Stimulated activated naive CD8-positive, alpha-beta T cell treated with anti-CD3 and anti-CD28 coated beads, Interleukin-15, Interleukin-2, amounts not matched to agents 100 ng/mL and 50 ng/mL, for 24 hours (primary cell): ENCODE data around the gene SERHL2.
A peak's percentile ranks its signal among the peaks of the same experiment; 100 is the strongest.
"Not testable (repeated sequence)": the region's sequence is repeated elsewhere in the genome, so short reads cannot be mapped to it uniquely, and the experiment has no call there.

Source experiments
- H3K27ac Mint-ChIP-seq: one replicate; pipeline ENCODE4 v1.8.0; 2021; ENCODE audit warnings: mild to moderate bottlenecking, mixed read lengths
- H3K27me3 Mint-ChIP-seq: one replicate; pipeline ENCODE4 v1.8.0; 2021; ENCODE audit warnings: mixed read lengths
- H3K36me3 Mint-ChIP-seq: one replicate; pipeline ENCODE4 v1.8.0; 2021; ENCODE audit warnings: low read depth, mixed read lengths
- H3K4me1 Mint-ChIP-seq: one replicate; pipeline ENCODE4 v1.8.0; 2021; ENCODE audit warnings: low read depth, mixed read lengths
- H3K4me3 Mint-ChIP-seq: one replicate; pipeline ENCODE4 v1.8.0; 2021; ENCODE audit warnings: mild to moderate bottlenecking, mixed read lengths
- H3K9me3 Mint-ChIP-seq: one replicate; pipeline ENCODE4 v1.8.0; 2021; ENCODE audit warnings: mixed read lengths

The SERHL2 gene

DNA sequence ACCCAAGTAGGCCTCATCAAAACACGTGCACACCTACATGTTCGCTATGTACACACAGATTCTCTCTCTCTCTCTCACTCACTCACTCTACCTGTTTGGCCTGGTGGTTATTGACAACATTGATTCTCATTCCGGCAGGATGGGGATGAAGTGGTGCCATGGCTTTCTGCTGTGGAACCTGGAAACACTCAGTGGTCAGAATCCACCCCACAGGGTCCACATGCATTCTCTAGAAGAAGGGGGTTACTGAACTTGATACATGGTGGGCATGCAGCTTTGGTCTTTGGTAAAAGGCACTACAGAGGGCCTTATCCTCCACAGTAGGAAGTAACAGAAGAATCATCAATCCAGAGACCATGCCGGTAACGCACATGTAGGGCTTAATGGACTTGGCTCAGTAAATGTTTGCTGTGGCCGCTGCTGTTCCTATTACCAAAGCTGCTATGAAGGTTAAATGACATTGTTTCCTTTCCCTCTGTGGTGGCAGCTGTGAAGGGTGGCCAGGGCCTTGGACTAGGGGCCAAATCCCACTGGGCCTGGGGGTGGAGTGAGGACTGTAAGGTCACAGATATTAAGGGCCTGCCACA, 48.2 kb downstream of the SERHL2 start:
- peaks cover 35% of the 10 kb centered on the region for H3K4me1 Mint-ChIP-seq

DNA sequence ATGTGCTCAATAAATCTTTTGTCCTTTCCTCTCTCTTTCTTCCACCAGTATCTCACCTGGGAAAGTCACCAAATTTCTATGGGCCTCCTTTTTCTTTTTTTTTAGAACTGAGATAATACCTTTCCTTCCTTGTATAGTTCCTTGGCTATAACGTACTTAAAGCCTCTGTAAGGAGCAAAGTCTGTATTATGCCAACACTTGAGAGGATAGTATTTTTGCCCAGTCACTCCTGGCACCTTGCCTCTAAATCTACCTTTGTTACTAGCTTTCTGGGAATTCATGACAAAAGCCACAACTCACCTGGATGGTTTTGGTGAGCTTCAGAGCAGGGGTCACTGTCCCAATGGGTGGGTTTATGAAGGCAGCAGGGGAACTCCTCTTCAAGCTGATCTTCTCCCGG, 48.7 kb downstream of the SERHL2 start:
- peaks cover 56% of the 10 kb centered on the region for H3K36me3 Mint-ChIP-seq
- no peaks in the 10 kb centered on the region for H3K9me3 Mint-ChIP-seq
- no peaks in the 10 kb centered on the region for H3K27me3 Mint-ChIP-seq
- H3K4me3 Mint-ChIP-seq, result no peak overlapping the region
- peaks cover 39% of the 10 kb centered on the region for H3K4me1 Mint-ChIP-seq
- no peak overlapping the region for H3K27ac Mint-ChIP-seq

More for the DNA sequence above, 48.2 kb downstream of the SERHL2 start:
- no peak overlapping the region for H3K4me3 Mint-ChIP-seq
- H3K27me3 Mint-ChIP-seq, result no peaks in the 10 kb centered on the region
- H3K9me3 Mint-ChIP-seq, result no peaks in the 10 kb centered on the region
- H3K36me3 Mint-ChIP-seq, result peaks cover 56% of the 10 kb centered on the region
- H3K27ac Mint-ChIP-seq, result no peak overlapping the region

DNA sequence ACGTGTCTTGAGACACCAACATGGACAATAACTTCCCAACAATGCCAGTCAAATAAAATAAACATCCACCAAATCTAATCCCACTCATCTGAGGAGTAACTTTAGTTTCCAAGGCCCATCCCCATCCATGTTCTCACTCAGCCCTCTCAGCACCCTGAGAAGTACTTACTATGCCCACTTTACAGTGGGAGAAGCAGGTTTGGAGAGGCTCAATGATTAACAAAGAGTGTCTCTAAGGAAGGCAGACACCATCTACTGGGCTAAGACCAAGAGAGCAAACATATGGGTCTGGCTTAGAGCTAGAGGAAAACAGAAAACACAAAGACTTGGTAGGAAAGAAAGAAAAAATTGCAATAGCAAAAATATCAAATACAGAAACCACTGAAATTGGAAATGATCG, 49.7 kb downstream of the SERHL2 start:
- Mint-ChIP-seq H3K4me3 (no peak overlapping the region), H3K27ac (peak overlapping the region; percentile 42), H3K4me1 (peaks cover 41% of the 10 kb centered on the region), H3K27me3 (no peaks in the 10 kb centered on the region), H3K9me3 (no peaks in the 10 kb centered on the region), H3K36me3 (peaks cover 61% of the 10 kb centered on the region)

DNA sequence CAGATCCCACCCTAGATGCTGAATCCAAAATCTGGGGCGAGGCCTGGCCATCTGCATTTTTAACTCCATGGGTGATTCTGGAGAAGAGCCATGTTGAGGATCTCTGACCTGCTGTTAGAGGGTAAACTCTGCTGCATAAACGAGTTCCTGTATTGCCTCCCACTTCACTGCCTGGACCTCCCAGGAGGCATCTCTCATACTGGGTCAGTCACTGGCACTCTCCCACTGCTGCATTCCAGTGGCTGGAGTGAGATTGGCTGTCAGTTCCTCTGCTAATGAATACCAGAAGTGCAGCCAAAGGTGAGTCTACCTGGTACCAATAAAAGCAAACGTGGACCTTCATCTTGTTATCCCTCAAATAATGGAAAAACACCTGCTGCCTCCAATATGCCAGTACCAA, 50.6 kb downstream of the SERHL2 start:
- H3K27me3 Mint-ChIP-seq, result no peaks in the 10 kb centered on the region

DNA sequence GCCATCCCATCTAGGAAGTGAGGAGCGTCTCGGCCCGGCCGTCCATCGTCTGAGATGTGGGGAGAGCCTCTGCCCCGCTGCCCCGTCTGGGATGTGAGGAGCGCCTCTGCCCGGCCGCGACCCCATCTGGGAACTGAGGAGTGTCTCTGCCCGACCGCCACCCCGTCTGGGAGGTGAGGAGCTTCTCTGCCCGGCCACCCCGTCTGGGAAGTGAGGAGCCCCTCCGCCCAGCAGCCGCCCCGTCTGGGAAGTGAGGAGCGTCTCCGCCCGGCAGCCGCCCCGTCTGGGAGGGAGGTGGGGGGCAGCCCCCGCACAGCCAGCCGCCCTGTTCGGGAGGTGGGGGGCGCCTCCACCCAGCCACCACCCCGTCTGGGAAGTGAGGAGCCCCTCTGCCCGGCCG, 53.9 kb downstream of the SERHL2 start:
- not testable (repeated sequence) for H3K4me3 Mint-ChIP-seq, H3K27ac Mint-ChIP-seq, H3K27me3 Mint-ChIP-seq, H3K9me3 Mint-ChIP-seq
- Mint-ChIP-seq H3K36me3 (peaks cover 59% of the 10 kb centered on the region), H3K4me1 (peaks cover 77% of the 10 kb centered on the region)

More for the DNA sequence above, 50.6 kb downstream of the SERHL2 start:
- H3K36me3 Mint-ChIP-seq, result peaks cover 57% of the 10 kb centered on the region
- H3K4me1 Mint-ChIP-seq, result peaks cover 51% of the 10 kb centered on the region
- no peak overlapping the region for H3K27ac Mint-ChIP-seq
- no peaks in the 10 kb centered on the region for H3K9me3 Mint-ChIP-seq
- H3K4me3 Mint-ChIP-seq, result no peak overlapping the region

DNA sequence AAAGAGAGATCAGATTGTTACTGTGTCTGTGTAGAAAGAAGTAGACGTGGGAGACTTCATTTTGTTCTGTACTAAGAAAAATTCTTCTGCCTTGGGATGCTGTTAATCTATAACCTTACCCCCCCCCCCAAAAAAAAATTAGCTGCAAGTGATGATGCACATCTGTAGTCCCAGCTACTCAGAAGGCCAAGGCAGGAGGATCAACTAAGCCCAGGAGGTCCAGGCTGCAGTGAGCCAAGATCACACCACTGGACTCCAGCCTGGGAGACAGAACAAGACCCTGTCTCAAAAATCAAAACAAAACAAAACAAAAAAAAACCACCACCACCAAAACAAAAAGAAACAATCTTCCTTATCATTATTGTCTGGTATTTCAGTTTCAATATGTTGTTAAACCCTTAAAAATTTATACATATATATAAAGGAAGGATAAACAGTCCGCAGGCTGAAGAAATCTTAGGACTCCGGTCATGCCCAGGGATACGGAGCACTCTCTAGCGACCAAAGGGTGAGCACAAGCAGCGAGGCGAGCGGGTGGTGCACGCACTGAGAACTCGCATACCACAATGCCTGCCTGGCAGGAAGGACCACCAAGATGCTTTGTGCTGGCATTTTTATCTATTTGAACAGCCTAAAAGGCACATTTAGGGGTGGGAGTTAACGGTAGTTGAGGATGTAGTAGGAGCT, 54.5 kb downstream of the SERHL2 start:
- no peaks in the 10 kb centered on the region for H3K9me3 Mint-ChIP-seq
- peak overlapping the region; percentile 24 for H3K27ac Mint-ChIP-seq
- H3K27me3 Mint-ChIP-seq, result no peaks in the 10 kb centered on the region
- peaks cover 83% of the 10 kb centered on the region for H3K4me1 Mint-ChIP-seq
- peaks cover 59% of the 10 kb centered on the region for H3K36me3 Mint-ChIP-seq
- no peak overlapping the region for H3K4me3 Mint-ChIP-seq

DNA sequence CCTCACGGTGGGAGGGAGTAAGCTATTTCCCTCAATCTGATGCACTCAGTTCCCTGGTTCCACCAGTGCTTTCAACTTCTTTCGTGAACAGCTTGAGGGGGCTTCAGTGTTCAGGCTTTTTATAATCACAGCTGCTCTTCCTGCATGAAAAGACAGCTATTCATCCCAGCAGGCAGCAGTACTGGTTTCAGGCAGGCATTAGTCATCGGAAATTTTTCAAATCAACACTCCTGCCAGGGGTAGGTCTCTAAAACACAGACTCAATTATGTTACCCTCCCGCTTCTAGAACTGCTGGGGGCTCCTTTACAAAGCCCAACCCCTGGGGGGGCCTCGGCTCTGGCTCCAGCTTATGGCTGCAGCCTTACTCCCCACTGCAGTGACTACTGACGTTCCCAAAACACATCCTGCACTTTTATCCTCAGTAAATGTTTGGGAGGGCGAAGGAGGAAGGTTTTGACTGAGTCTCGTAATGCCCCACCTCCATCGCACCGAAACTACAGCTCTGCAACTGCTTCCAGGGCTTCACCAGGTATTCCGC, 55.1 kb downstream of the SERHL2 start:
- no peaks in the 10 kb centered on the region for H3K9me3 Mint-ChIP-seq
- H3K4me1 Mint-ChIP-seq, result peaks cover 85% of the 10 kb centered on the region
- H3K4me3 Mint-ChIP-seq, result no peak overlapping the region
- peak overlapping the region; percentile 24 for H3K27ac Mint-ChIP-seq
- H3K27me3 Mint-ChIP-seq, result no peaks in the 10 kb centered on the region
- H3K36me3 Mint-ChIP-seq, result peaks cover 59% of the 10 kb centered on the region

DNA sequence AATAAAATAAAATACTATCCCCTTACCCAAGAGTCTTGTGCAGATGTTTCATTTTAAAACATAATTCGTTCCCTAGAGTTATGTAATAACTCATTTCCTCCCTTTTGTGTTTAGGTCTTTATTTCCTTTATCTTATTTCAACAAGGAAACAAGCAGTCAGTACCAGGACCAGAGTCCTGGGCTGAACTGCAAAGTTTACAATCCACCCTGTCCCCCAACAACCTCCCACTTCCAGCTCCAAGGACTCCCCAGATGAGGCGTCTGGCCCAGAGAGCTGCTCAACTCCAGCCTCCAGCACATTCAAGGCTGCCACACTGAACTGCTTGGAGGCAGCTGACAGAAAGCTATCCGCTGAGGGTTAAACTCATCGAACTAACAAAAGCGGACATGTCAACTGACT, 56.4 kb downstream of the SERHL2 start:
- H3K4me1 Mint-ChIP-seq, result peaks cover 82% of the 10 kb centered on the region
- no peaks in the 10 kb centered on the region for H3K9me3 Mint-ChIP-seq
- peak overlapping the region; percentile 65 for H3K27ac Mint-ChIP-seq
- peaks cover 55% of the 10 kb centered on the region for H3K36me3 Mint-ChIP-seq
- peaks cover under 1% of the 10 kb centered on the region for H3K27me3 Mint-ChIP-seq
- H3K4me3 Mint-ChIP-seq, result no peak overlapping the region

DNA sequence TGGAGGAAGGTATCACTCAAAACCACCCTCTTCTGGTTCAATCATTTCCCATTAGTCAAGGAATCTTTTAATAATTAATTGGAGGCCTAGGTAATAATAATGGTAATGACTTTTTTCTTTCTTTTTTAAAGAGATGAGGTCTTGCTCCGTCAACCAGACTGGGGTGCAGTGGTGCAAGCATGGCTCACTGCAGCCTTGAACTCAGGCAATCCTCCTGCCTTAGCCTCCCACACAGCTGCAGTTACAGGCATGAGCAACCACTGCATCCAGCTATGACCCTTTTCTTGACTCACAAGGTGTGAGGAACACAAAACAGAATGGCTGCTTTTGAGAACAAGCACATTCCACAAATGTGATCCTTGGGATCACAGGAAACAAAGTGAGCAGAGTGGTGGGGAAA, 57.3 kb downstream of the SERHL2 start:
- Mint-ChIP-seq H3K9me3 (no peaks in the 10 kb centered on the region), H3K4me1 (peaks cover 82% of the 10 kb centered on the region), H3K36me3 (peaks cover 48% of the 10 kb centered on the region), H3K4me3 (peak overlapping the region; percentile 30), H3K27ac (peak overlapping the region; percentile 79), H3K27me3 (peaks cover 3% of the 10 kb centered on the region)

DNA sequence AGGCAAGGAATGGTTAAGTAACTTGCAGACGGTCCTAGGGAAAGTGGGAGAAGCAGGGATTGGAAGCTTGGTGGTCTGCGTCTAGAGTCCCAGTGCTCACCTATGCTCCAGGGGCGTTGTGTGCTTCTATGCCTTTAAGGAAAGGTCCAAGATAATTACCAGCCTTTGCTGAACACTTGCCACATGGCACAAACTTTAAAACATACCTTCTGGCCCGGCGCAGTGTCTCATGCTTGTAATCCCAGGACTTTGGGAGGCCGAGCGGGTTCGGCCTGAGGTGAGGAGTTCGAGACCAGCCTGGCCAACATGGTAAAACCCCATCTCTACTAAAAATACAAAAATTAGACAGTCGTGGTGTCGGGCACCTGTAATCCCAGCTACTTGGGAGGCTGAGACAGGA, 58.6 kb downstream of the SERHL2 start:
- Mint-ChIP-seq H3K4me3 (peak overlapping the region; percentile 52), H3K27ac (peak overlapping the region; percentile 52), H3K9me3 (no peaks in the 10 kb centered on the region), H3K27me3 (peaks cover 3% of the 10 kb centered on the region), H3K36me3 (peaks cover 43% of the 10 kb centered on the region), H3K4me1 (peaks cover 71% of the 10 kb centered on the region)

DNA sequence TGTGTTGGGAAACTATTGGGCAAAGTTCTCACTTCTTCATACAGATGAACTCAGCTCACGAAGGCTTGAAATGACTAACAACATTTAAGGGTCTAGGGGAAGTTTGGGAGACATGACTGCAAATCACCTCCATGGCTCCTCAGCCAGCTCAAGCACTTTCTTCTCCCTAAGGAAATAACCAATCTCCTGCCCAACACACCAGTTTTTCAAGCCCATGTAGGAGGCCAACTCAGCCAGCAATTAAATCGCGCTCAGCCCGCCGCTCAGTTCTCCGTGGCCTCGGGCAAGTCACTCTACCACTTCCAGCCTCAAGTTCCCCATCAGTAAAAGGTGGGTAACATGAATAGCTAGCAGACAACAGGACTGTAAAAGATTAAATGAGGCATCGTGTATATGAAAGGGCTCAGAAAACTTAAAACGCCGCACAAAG, 60.1 kb downstream of the SERHL2 start:
- Mint-ChIP-seq H3K27me3 (peaks cover 3% of the 10 kb centered on the region), H3K4me1 (peaks cover 63% of the 10 kb centered on the region), H3K4me3 (peak overlapping the region; percentile 92), H3K36me3 (peaks cover 35% of the 10 kb centered on the region), H3K9me3 (no peaks in the 10 kb centered on the region), H3K27ac (peak overlapping the region; percentile 94)

DNA sequence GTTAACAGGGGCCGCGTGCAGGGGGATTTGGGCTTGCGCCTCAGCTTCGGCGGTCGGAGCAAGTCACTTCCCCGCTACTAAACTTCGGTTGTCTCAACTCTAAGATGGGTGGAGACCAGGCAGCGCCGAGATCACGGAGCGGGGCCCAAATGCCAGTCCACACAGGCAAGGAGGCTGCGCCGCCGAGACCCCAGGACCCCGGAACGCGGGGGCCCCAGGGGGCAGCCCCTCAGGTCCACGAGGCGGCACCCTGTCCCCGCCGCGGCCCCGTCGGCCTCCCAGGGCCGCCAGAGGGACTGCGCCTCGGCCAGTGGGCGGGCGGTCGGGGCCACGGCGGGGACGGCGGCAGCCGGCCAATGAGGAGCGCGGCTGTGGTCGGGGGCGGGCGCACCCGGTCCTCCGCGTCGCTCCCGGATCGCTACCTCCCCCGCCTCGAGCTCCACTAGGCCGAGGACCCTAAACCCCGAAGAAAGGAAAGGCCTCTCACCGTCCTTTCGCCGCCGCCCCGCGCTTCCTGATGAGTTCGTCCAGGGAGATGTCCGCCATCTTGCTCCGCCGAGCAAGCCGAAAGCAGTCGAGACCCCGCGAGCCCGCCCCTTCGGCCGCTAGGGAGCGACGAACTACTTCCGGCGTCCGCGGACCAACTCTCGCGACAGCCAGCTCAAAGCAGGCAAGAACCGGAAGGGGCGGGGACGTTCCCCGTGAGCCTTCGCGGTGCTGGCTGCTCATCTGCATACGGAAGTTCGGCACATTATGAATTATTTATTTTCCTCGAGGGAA, 60.7 kb downstream of the SERHL2 start, which contains the start of gene POLDIP3:
TSS of gene POLDIP3 (minus strand) at position 572 of the 780 bp plus-strand sequence. CDS start at position 546, 26 bp downstream.
- Mint-ChIP-seq H3K4me1 (peaks cover 57% of the 10 kb centered on the region), H3K27me3 (peaks cover 3% of the 10 kb centered on the region), H3K27ac (peak within 1 kb of the TSS; percentile 99), H3K36me3 (peaks cover 32% of the 10 kb centered on the region), H3K9me3 (no peaks in the 10 kb centered on the region), H3K4me3 (peak within 1 kb of the TSS; percentile 92)

DNA sequence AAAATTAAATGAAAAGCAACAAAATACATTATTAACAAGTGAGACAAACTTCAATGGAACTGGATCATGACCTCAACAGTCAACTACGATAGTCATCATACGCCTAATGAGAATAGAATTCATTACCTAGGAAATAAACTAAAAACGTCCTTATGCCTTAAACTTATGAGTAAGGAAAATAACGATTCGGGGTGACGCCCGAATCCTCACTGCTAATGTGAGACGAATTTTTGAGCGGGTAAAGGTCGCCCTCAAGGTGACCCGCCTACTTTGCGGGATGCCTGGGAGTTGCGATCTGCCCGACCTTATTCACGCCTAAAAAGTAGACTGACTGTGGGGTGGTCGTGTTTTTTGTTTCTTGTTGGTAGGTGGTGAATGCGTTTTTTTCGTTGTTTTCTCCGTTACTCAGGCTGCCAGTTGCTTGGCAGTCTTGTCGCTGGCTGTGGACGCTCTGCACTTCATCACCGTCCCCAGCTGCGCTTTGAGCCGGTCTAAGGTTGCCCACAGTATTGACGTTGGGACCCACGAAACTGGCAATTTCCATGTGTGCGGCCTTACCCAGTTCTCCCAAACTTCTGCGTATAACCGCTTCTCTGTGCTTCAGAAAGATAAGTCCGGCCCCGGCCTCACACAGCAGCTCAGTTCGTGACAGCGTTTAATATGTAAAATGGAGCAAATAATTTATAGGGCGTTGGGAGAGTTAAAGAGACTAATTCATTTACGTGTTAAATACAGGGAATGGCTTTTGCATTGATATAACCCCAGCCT, 61.5 kb downstream of the SERHL2 start:
- Mint-ChIP-seq H3K27ac (peak overlapping the region; percentile 99), H3K9me3 (no peaks in the 10 kb centered on the region), H3K4me3 (peak overlapping the region; percentile 92), H3K4me1 (peaks cover 49% of the 10 kb centered on the region), H3K36me3 (peaks cover 28% of the 10 kb centered on the region), H3K27me3 (peaks cover 3% of the 10 kb centered on the region)

DNA sequence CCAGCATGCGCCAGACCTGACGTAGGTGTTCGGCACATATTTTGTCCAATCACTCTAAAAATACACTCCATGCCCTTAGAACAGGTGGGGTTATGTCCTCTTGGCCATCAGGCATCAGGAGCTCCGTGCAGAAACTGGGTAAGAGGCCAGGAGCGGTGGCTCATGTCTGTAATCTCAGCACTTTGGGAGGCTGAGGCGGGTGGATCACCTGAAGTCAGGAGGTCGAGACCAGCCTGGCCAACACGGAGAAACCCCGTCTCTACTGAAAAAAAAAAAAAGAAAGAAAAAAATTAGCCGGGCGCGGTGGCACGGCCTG, 62.1 kb downstream of the SERHL2 start:
- not testable (repeated sequence) for H3K27me3 Mint-ChIP-seq, H3K9me3 Mint-ChIP-seq
- Mint-ChIP-seq H3K36me3 (peaks cover 25% of the 10 kb centered on the region), H3K27ac (peak overlapping the region; percentile 99), H3K4me1 (peaks cover 43% of the 10 kb centered on the region), H3K4me3 (peak overlapping the region; percentile 92)
